Hippocampal formation (tissue), 2 donors: ENCODE results near the gene EVA1A.

ENCODE experiments used
- DNase-seq, 2 donors: peaks; one replicate each; lab custom pipeline; 2025; lab: John Stamatoyannopoulos, UW

The EVA1A gene

GRCh38 chr2:75447176-75447575, 113.6 kb downstream of the EVA1A start:
- DNase-seq = no peak
